ENCODE results near the gene ARRB2.

The ARRB2 gene

GRCh38 chr17:4709794-4710692 is at the start of gene ARRB2:
Gene ARRB2 (plus strand): TSS chr17:4710632. CDS start chr17:4710722, 90 bp downstream.
- peak; percentile 98 to 99 for DNase-seq (ENCODE audit: low read depth in 2 of 2)
- TF ChIP-seq, protein P1, sequence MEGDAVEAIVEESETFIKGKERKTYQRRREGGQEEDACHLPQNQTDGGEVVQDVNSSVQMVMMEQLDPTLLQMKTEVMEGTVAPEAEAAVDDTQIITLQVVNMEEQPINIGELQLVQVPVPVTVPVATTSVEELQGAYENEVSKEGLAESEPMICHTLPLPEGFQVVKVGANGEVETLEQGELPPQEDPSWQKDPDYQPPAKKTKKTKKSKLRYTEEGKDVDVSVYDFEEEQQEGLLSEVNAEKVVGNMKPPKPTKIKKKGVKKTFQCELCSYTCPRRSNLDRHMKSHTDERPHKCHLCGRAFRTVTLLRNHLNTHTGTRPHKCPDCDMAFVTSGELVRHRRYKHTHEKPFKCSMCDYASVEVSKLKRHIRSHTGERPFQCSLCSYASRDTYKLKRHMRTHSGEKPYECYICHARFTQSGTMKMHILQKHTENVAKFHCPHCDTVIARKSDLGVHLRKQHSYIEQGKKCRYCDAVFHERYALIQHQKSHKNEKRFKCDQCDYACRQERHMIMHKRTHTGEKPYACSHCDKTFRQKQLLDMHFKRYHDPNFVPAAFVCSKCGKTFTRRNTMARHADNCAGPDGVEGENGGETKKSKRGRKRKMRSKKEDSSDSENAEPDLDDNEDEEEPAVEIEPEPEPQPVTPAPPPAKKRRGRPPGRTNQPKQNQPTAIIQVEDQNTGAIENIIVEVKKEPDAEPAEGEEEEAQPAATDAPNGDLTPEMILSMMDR (IDR thresholded peaks at IDR 0.05; ENCODE audit: low read depth, low read length) = peak; percentile 68

GRCh38 chr17:4663711-4664110 is 46.7 kb upstream of the ARRB2 start:
- DNase-seq (ENCODE audit: low read depth in 2 of 2) = no peak
- TF ChIP-seq, protein P1 (IDR thresholded peaks at IDR 0.05; ENCODE audit: low read depth, low read length) = no peak
- no peak overlapping the region for H3K4me3 ChIP-seq (replicated peaks in 1 of 2; ENCODE audit: low read depth in 2 of 2, low read length in 2 of 2)

More at GRCh38 chr17:4709794-4710692, at the start of gene ARRB2:
- peak within 1 kb of the TSS; percentile 61 to 69 for H3K4me3 ChIP-seq (replicated peaks in 1 of 2; ENCODE audit: low read depth in 2 of 2, low read length in 2 of 2)

DNA sequence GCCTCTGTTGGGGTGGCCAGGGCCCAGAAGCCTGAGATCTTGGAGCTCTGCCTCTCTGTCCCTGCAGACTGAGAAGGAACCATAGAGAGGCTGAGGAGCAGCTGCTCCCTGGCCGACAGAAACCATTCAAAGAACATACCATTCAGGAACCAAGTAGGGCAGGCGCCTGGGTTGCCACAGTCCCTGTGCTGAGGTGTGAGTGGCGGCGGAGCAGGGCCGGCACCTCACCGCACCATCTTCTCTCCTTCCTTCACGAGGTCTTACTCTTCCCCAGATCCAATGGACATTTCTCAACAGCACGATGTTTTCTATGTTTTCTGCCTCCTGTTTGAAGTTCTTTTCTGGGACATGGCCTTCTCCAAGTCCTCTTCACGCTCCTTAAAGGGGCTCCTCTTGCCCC is 46.2 kb upstream of the ARRB2 start:
- no peak overlapping the region for H3K4me3 ChIP-seq (replicated peaks in 1 of 2; ENCODE audit: low read depth in 2 of 2, low read length in 2 of 2)
- TF ChIP-seq, protein P1 (IDR thresholded peaks at IDR 0.05; ENCODE audit: low read depth, low read length) = no peak
- no peak for DNase-seq (ENCODE audit: low read depth in 2 of 2)

DNA sequence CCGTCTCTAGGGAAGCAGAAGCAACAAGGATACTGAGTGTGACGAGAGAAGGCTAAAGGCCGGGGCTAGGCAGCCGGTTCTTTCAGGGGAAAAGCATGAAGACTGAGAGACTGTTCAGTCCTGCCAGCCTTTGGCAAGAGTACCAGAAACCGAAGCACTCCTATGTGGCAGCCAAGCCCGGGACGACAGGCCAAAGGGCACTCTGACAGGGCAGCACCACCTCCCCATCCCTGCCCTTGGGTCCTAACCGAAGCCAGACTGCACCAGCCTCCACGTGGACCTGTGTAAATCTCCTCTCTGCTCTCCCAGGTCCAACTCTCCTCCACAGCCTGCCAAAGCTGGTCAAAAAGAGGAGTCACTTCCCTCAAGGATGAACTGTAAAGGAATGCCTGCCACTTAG is 45.4 kb upstream of the ARRB2 start:
- no peak overlapping the region for H3K4me3 ChIP-seq (replicated peaks in 1 of 2; ENCODE audit: low read depth in 2 of 2, low read length in 2 of 2)
- TF ChIP-seq, protein P1 (IDR thresholded peaks at IDR 0.05; ENCODE audit: low read depth, low read length) = no peak
- DNase-seq (ENCODE audit: low read depth in 2 of 2) = no peak

GRCh38 chr17:4666296-4666695 is 44.1 kb upstream of the ARRB2 start:
- no peak for DNase-seq (ENCODE audit: low read depth in 2 of 2)
- H3K4me3 ChIP-seq (replicated peaks in 1 of 2; ENCODE audit: low read depth in 2 of 2, low read length in 2 of 2) = no peak overlapping the region
- TF ChIP-seq, protein P1 (IDR thresholded peaks at IDR 0.05; ENCODE audit: low read depth, low read length) = no peak

- no peak for DNase-seq (ENCODE audit: low read depth in 2 of 2)
- no peak overlapping the region for H3K4me3 ChIP-seq (replicated peaks in 1 of 2; ENCODE audit: low read depth in 2 of 2, low read length in 2 of 2)
- TF ChIP-seq, protein P1 (IDR thresholded peaks at IDR 0.05; ENCODE audit: low read depth, low read length) = no peak
Observed at GRCh38 chr17:4667166-4667565, 43.3 kb upstream of the ARRB2 start.
